SKM-1 treated with dmso at 0.1 percent for 144 hours (cell line): Measurements from ENCODE around the gene IPO9.
"Not testable (repeated sequence)": the region's sequence is repeated elsewhere in the genome, so short reads cannot be mapped to it uniquely, and the experiment has no call there.

Source experiments
- DNase-seq: peaks from one replicate; lab custom pipeline; 2025; ENCODE audit not compliant: unreplicated experiment; lab: John Stamatoyannopoulos, UW

IPO9 gene

DNA sequence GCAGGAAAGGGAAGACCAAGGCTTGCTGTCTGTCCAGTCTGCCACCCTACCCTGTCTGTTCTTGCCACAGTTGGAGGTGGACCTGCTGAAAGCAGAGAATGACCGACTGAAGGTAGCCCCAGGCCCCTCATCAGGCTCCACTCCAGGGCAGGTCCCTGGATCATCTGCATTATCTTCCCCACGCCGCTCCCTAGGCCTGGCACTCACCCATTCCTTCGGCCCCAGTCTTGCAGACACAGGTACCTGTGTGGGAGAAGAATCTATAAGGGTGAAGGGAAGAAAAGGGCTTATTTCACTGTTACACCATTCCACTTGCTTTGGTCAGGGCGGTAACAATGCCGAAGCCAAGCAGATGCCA, 20.3 kb upstream of the IPO9 start:
- DNase-seq, result no peak

- no peak for DNase-seq
Measured at GRCh38 chr1:201809876-201810275, 19.1 kb upstream of the IPO9 start.

GRCh38 chr1:201810466-201811216, 18.3 kb upstream of the IPO9 start:
- no peak for DNase-seq

DNA sequence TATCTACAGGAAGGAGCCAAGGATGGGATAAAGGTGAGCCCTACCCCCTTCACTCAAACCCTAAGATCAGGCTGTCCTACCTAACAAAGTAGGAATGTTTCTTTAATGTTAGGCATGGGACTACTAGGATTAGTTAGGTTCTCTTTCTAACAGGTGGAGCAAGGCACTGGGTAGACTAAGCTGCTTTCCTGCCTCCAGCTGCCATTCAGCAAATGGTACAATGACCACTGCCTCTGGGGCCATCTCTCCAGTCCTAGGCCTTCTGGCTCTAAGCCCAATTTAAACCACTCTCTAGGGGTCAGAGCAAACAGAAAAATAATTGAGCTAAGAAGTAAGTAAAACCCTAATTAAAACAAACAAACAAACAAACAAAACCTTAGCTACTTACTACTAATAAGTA, 15.7 kb upstream of the IPO9 start:
- DNase-seq, result no peak

- no peak for DNase-seq
Measured at GRCh38 chr1:201816309-201816854, 12.6 kb upstream of the IPO9 start.

- DNase-seq, result no peak
Measured at GRCh38 chr1:201818971-201819750, 9.8 kb upstream of the IPO9 start.

- no peak for DNase-seq
Measured at GRCh38 chr1:201820413-201820812, 8.5 kb upstream of the IPO9 start.

GRCh38 chr1:201825245-201825644, 3.7 kb upstream of the IPO9 start:
- DNase-seq, result no peak

GRCh38 chr1:201826830-201827229, 2.1 kb upstream of the IPO9 start:
- DNase-seq, result no peak

GRCh38 chr1:201827321-201828216, 1.4 kb upstream of the IPO9 start:
- no peak for DNase-seq

GRCh38 chr1:201828217-201828819, 639 bp upstream of the IPO9 start:
- no peak for DNase-seq

DNA sequence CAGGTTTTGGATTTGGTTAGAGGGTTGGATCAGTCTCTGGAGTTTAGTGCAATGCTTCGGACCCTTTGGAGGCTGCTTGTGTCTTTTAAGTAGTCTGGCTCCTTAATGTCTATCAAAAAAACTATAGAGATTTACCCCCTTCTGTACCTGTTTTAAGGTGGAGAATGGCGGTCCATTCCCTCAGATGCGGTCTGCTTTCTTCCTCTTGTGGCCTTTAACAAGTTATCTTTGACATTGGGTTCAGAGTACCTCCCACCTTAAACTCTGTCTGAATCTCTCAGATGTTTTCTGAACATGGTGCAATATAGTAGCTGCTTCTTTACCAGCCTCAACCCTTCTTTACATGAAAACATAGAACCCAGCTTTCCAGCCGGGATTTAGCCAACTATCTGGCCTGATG, 2.4 kb downstream of the IPO9 start:
- no peak for DNase-seq

- DNase-seq, result no peak
Measured at GRCh38 chr1:201834621-201835020, 5.7 kb downstream of the IPO9 start.

DNA sequence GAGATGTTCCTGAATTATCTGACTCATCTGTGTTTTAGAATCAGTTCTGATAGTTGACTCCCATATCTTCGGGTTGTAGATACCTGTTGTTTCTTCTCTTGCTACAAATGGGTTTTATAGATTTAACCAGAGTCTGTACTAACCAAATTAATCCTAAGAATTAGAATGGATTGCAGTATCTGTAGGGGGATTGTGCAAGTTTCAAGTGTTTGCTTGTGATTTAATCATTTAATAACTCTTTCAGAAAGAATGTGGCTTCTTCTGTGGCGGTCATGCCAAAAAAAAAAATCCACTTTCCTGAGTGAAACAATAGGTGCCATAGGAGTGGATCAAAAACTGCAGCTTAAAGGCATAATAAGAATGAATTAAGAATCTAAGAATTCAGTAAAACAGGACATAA, 9.4 kb downstream of the IPO9 start:
- DNase-seq, result no peak

GRCh38 chr1:201839089-201839488, 10.1 kb downstream of the IPO9 start:
- DNase-seq, result not testable (repeated sequence)

DNA sequence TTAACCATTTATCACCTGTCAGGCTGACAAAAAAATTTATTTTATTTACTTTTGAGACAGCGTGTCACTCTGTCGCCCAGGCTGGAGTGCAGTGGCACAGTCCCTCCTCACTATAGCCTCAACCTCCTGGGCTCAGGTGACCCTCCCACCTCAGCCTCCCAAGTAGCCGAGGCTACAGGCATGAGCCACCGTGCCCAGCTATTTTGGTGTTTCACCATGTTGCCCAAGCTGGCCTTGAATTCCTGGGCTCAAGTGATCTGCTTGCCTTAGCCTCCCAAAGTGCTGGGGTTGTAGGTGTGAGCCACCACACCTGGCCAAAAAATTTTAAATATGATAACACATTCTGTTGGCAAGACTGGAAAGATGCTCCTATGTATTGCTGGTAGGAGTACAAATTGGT, 11.1 kb downstream of the IPO9 start:
- no peak for DNase-seq

GRCh38 chr1:201840490-201840889, 11.5 kb downstream of the IPO9 start:
- no peak for DNase-seq

DNA sequence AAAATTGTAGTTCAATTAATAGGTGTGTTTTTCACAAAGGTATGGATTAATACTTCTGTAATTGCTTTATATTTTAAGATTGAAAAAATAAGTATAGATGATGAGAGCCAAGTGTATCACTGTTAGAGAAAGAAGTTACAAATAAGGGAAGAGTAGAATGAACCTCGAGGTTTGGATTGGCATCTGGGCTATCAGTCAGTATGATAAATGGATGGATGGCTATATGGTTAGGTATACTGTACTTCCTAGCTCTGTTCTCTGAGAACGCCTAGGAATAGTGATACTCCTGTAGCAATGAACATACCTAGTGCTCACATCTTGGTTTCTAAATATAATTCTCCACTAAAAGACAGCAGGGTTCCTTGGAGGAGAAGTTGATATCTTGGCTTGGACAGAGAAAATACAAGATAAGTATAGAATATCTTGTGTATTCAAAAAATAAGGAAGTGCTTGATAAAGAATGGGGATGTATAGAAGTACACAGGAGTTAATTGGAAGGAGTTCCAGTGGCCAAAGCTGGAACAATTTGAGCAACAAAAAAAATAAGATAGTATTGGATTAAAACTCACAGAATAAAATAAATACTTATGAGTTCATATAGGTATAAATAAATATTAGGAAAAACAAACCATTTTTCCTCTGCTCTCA, 12.4 kb downstream of the IPO9 start:
- peak; percentile 36 for DNase-seq

- DNase-seq, result peak; percentile 29
Measured at GRCh38 chr1:201842472-201843027, 13.6 kb downstream of the IPO9 start.
